T follicular helper cell (primary cell): ENCODE data around the gene HDDC2.

Experiments used
- DNase-seq: peaks from one replicate; pipeline ENCODE4 v3.0.0-alpha.2; 2020; ENCODE audit warnings: low read depth
- total RNA-seq, 2 experiments: gene quantifications; one replicate each; lab custom pipeline; 2026; lab: John Stamatoyannopoulos, UW

HDDC2 gene, protein sequence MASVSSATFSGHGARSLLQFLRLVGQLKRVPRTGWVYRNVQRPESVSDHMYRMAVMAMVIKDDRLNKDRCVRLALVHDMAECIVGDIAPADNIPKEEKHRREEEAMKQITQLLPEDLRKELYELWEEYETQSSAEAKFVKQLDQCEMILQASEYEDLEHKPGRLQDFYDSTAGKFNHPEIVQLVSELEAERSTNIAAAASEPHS
- 22.9 to 49.0 reads per million in 2 experiments for total RNA-seq

GRCh38 chr6:125301435-125302391, at the start of gene HDDC2:
TSS of gene HDDC2 (minus strand) at chr6:125301967. CDS start at chr6:125301932, 35 bp downstream.
- DNase-seq = peak; percentile 9

GRCh38 chr6:125346926-125347563, 45.3 kb upstream of the HDDC2 start:
- DNase-seq = no peak

- DNase-seq = no peak
Observed at GRCh38 chr6:125346201-125346925, 44.6 kb upstream of the HDDC2 start.

GRCh38 chr6:125341460-125341859, 39.7 kb upstream of the HDDC2 start:
- no peak for DNase-seq

DNA sequence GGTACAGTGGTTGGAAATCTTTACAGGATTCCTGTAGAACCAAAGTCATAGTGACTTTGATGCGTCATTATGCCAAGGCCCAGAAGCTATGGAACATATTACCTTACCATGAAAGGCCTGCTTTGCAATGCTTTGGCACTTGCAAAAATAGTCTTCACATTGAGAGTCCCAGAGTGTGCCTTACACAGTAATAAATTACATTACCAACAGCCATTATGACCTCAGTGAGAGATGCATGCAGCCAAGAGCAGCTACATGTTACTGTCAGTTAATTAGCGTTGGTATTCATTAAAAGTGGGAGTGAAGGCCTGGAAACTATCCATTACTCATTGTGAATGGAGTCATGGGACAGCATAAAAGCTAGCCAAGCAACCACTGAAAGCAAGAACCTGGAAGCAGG, 39.2 kb upstream of the HDDC2 start:
- no peak for DNase-seq

DNA sequence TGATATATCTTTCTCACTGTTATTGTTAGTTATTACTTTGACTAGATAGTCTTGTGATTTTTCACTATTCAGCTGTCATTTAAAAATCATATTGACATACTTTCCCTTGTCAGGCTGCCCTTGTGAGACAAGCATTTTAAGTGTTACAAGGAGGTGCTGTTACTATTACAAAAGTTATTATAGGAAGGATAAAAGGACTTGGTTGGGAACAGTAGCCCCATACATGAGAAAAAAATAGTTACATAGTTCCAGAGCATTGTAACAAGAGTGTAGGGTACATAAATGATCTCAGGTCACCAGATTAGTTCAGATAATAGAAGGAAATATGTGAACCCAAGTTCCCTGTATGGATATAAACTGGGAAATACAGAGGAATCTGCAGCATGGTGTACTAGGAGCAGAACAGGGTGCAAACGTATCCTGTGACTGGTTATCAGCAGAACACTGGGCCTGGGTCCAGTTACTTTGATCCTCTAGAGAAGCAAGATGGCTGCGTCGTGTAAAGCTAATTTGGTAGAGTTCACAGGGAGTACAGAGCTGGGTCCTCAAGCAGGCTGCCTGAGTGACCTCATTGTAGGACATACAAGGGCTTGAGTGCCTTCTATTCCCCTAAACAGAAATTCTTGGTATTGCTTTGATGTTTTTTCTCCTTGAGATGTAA, 38.5 kb upstream of the HDDC2 start:
- no peak for DNase-seq

DNA sequence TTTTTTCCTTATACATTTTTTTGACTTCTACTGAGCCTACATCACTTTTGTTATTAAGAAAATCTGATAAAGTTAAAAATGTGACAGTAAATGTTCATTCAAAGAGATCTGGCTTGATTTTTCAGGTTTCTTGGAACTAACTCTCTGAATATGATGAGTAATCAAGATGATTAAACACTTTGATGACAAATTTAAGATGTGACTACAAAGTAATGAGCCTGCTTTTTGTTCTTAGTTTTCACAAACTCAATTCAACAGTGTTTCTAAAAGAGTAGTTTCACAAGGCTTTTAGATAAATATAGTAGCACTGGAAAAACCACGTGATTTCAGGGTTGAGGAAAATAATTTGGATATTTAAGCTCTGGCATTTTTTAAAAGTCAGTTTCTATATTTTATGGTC, 37.9 kb upstream of the HDDC2 start:
- no peak for DNase-seq

- DNase-seq = no peak
Observed at GRCh38 chr6:125338381-125338780, 36.6 kb upstream of the HDDC2 start.

DNA sequence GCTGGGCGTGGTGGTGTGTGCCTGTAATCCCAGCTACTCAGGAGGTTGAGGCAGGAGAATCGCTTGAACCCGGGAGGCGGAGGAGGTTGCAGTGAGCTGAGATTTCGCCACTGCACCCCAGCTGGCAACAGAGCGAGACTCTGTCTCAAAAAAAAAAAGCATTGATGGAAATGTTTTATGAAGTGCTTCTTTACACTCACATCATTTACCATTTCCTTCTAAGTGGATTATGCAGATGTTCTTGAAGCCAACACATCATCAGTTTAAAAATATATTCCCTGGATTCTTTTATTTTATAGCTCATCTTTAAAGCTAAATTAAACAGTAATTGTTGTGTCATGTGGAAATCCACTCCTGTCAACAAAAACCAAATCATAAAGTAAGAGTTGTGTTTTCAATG, 35.9 kb upstream of the HDDC2 start:
- no peak for DNase-seq

DNA sequence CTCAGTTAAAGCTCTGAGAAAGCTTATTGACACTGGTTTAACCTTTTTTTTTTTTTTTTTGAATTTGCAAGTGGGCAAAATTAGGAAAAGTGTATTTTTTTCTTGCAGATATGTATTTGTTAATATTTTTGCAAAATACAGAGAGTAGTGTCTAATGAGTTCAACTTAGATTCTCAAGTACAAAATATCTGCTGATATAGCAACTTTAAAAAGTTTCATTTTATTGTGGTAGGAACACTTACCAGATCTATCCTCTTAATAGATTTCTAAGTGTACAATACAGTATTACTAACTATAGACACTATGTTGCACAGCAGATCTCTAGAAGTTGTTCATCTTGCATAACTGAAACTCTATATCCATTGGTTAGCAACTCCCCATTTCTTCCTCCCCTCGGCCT, 30.9 kb upstream of the HDDC2 start:
- no peak for DNase-seq

GRCh38 chr6:125325586-125325985, 23.8 kb upstream of the HDDC2 start:
- no peak for DNase-seq

GRCh38 chr6:125323376-125323775, 21.6 kb upstream of the HDDC2 start:
- DNase-seq = no peak

- DNase-seq = no peak
Observed at GRCh38 chr6:125316621-125317020, 14.9 kb upstream of the HDDC2 start.

- DNase-seq = no peak
Observed at GRCh38 chr6:125315548-125315947, 13.8 kb upstream of the HDDC2 start.

DNA sequence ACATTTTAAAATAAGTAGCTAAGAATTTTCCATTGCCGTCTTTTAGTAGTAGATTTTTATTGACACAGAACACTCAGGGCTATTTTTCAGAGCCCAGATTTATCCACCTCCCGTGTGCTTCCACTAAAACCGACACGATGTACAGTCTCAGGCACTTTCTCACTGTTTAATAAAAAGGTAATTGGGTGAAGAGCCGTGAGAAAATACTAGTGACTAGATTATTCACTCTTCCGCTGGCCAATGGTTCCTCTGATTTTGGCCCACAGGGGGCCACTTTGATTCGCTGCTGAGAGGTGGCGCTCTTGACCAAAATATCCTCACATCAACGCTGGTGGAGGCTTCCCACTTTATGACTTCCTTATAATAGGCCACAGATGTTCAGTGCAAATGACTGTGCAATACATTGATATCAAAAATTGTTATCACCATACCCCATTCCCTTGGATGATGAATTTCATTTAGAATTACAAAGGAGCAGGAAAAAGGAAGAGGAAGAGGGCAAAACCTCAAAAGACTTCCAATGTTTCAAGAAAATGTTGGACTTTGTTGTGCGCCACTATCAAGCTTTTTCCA, 12.3 kb upstream of the HDDC2 start:
- DNase-seq = peak; percentile 12

- no peak for DNase-seq
Observed at GRCh38 chr6:125312950-125313349, 11.2 kb upstream of the HDDC2 start.

- no peak for DNase-seq
Observed at GRCh38 chr6:125312478-125312877, 10.7 kb upstream of the HDDC2 start.

- DNase-seq = no peak
Observed at GRCh38 chr6:125310994-125311649, 9.4 kb upstream of the HDDC2 start.

GRCh38 chr6:125307964-125308615, 6.3 kb upstream of the HDDC2 start:
- no peak for DNase-seq
